ENCODE results near the gene CFAP126. TPM values are rescaled to one million over a fixed set of nuclear protein-coding genes. Genes with fewer than 3 reads are reported as not detected.
"Not testable (repeated sequence)": the region's sequence is repeated elsewhere in the genome, so short reads cannot be mapped to it uniquely, and the experiment has no call there.

The CFAP126 gene
- total and polyA plus RNA-seq, 2 donors = not detected

DNA sequence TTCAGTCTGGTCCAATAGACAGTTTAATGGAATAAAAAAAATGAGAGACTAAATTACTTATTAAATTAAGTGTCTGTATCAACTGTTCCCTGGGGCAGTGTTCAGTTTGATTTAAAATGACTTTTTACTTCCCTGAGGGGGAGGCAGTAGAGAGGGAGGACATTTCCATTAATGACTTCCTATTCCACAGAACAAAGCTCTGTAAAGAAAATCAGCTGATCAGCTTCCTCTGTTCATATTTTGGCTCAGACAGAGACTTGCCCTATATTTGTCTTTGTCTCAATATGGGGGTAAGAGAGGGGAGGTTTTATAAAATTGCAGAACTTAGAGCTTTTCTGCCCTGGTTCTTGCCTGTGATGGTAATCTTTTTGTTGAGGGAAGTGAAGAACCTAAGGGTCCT, 8.4 kb downstream of the CFAP126 start:
- Histone ChIP-seq H3K4me3 (ENCODE audit: low read depth, low read length) (no peak overlapping the region), H3K36me3 (ENCODE audit: insufficient read depth) (no peaks in the 10 kb centered on the region), H3K4me1 (ENCODE audit: insufficient read depth) (no peaks in the 10 kb centered on the region), H3K27ac (ENCODE audit: low read depth) (no peak overlapping the region)
- DNase-seq (ENCODE audit: extremely low spot score) = no peak

- Histone ChIP-seq H3K4me3 (ENCODE audit: low read depth, low read length) (no peak overlapping the region), H3K27ac (ENCODE audit: low read depth) (no peak overlapping the region), H3K4me1 (ENCODE audit: insufficient read depth) (no peaks in the 10 kb centered on the region), H3K36me3 (ENCODE audit: insufficient read depth) (no peaks in the 10 kb centered on the region)
- WGBS = 98% methylated on average over 8 of the region's 8 CpGs
- no peak for DNase-seq (ENCODE audit: extremely low spot score)
Measured at GRCh38 chr1:161357073-161357472, 10.6 kb downstream of the CFAP126 start.

GRCh38 chr1:161351482-161351881, 16.2 kb downstream of the CFAP126 start:
- Histone ChIP-seq H3K27ac (ENCODE audit: low read depth) (no peak overlapping the region), H3K4me1 (ENCODE audit: insufficient read depth) (no peaks in the 10 kb centered on the region), H3K4me3 (ENCODE audit: low read depth, low read length) (no peak overlapping the region), H3K36me3 (ENCODE audit: insufficient read depth) (no peaks in the 10 kb centered on the region)
- 59% methylated on average over 1 of the region's 1 CpG for WGBS
- no peak for DNase-seq (ENCODE audit: extremely low spot score)

- Histone ChIP-seq H3K4me3 (ENCODE audit: low read depth, low read length) (no peak overlapping the region), H3K36me3 (ENCODE audit: insufficient read depth) (no peaks in the 10 kb centered on the region), H3K27ac (ENCODE audit: low read depth) (no peak overlapping the region), H3K4me1 (ENCODE audit: insufficient read depth) (no peaks in the 10 kb centered on the region)
- 85% methylated on average over 1 of the region's 1 CpG for WGBS
- DNase-seq (ENCODE audit: extremely low spot score) = no peak
Measured at GRCh38 chr1:161350671-161351070, 17.0 kb downstream of the CFAP126 start.

DNA sequence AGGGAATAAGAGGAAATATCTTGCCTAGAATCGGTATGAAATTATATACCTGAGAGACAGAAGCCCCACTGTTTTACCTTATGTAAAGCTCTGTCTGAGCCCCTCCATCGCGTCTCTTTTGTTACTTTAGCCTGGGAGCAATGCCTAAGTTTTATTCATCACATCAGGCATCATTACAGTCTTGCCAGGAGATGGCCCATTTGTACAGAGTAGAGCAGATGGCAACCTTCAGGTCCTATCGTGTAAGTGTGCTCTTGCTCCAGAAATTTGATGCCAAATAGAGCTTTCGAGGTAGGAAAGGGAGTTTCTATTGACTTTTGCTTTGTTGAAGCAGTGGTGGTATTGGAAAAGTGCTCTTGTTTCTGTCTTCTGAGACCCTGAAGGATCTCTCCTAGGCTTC, 24.9 kb downstream of the CFAP126 start:
- peaks cover 3% of the 10 kb centered on the region for H3K36me3 ChIP-seq (ENCODE audit: insufficient read depth)
- H3K4me3 ChIP-seq (ENCODE audit: low read depth, low read length) = no peak overlapping the region
- 92% methylated on average over 5 of the region's 5 CpGs for WGBS
- no peaks in the 10 kb centered on the region for H3K4me1 ChIP-seq (ENCODE audit: insufficient read depth)
- DNase-seq (ENCODE audit: extremely low spot score) = no peak
- H3K27ac ChIP-seq (ENCODE audit: low read depth) = no peak overlapping the region

GRCh38 chr1:161342177-161342576, 25.5 kb downstream of the CFAP126 start:
- Histone ChIP-seq H3K27ac (ENCODE audit: low read depth) (no peak overlapping the region), H3K4me1 (ENCODE audit: insufficient read depth) (no peaks in the 10 kb centered on the region), H3K36me3 (ENCODE audit: insufficient read depth) (peaks cover 3% of the 10 kb centered on the region), H3K4me3 (ENCODE audit: low read depth, low read length) (no peak overlapping the region)
- no peak for DNase-seq (ENCODE audit: extremely low spot score)
- 100% methylated on average over 2 of the region's 2 CpGs for WGBS

GRCh38 chr1:161335796-161336195, 31.9 kb downstream of the CFAP126 start:
- no peaks in the 10 kb centered on the region for H3K36me3 ChIP-seq (ENCODE audit: insufficient read depth)
- DNase-seq (ENCODE audit: extremely low spot score) = no peak
- no peaks in the 10 kb centered on the region for H3K4me1 ChIP-seq (ENCODE audit: insufficient read depth)
- H3K27ac ChIP-seq (ENCODE audit: low read depth) = no peak overlapping the region
- H3K4me3 ChIP-seq (ENCODE audit: low read depth, low read length) = no peak overlapping the region
- 72% methylated on average over 3 of the region's 3 CpGs for WGBS

DNA sequence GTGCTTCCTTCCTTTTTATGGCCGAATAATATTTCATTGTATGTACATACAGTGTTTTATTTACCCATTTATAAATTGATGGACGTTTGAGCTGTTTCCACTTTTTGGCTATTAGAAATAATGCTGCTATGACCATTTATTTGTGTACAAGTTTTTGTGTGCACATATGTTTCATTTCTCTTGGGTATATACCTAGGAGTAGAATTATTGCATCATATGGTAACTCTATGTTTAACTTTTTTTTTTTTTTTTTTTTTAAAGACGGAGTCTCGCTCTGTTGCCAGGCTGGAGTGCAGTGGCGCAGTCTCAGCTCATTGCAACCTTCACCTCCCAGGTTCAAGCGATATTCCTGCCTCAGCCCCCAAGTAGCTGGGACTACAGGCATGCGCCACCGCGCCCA, 34.5 kb downstream of the CFAP126 start:
- Histone ChIP-seq H3K36me3 (ENCODE audit: insufficient read depth) (peaks cover 2% of the 10 kb centered on the region), H3K27ac (ENCODE audit: low read depth) (no peak overlapping the region), H3K4me3 (ENCODE audit: low read depth, low read length) (no peak overlapping the region), H3K4me1 (ENCODE audit: insufficient read depth) (no peaks in the 10 kb centered on the region)
- WGBS = 95% methylated on average over 9 of the region's 9 CpGs
- no peak for DNase-seq (ENCODE audit: extremely low spot score)

GRCh38 chr1:161330346-161330745, 37.3 kb downstream of the CFAP126 start:
- H3K4me1 ChIP-seq (ENCODE audit: insufficient read depth) = no peaks in the 10 kb centered on the region
- no peak overlapping the region for H3K27ac ChIP-seq (ENCODE audit: low read depth)
- DNase-seq (ENCODE audit: extremely low spot score) = no peak
- WGBS = 93% methylated on average over 4 of the region's 4 CpGs
- no peak overlapping the region for H3K4me3 ChIP-seq (ENCODE audit: low read depth, low read length)
- peaks cover 2% of the 10 kb centered on the region for H3K36me3 ChIP-seq (ENCODE audit: insufficient read depth)

- no peak overlapping the region for H3K4me3 ChIP-seq (ENCODE audit: low read depth, low read length)
- no peaks in the 10 kb centered on the region for H3K4me1 ChIP-seq (ENCODE audit: insufficient read depth)
- H3K36me3 ChIP-seq (ENCODE audit: insufficient read depth) = peaks cover 2% of the 10 kb centered on the region
- no peak overlapping the region for H3K27ac ChIP-seq (ENCODE audit: low read depth)
- DNase-seq (ENCODE audit: extremely low spot score) = no peak
- 75% methylated on average over 4 of the region's 4 CpGs for WGBS
Measured at GRCh38 chr1:161324020-161324419, 43.7 kb downstream of the CFAP126 start.

- not testable (repeated sequence) for H3K36me3 ChIP-seq (ENCODE audit: insufficient read depth); DNase-seq (ENCODE audit: extremely low spot score); H3K4me1 ChIP-seq (ENCODE audit: insufficient read depth); H3K4me3 ChIP-seq (ENCODE audit: low read depth, low read length); H3K27ac ChIP-seq (ENCODE audit: low read depth)
- WGBS = 70% methylated on average over 17 of the region's 17 CpGs
Measured at GRCh38 chr1:161315841-161316674, 51.6 kb downstream of the CFAP126 start.

Small RNA genes within 50 kb of the gene (small RNA-seq; reads per million reads assigned to genes)
- gene AL592295.2 (not detected), gene RNU6-481P (not detected)

Other genes with a start within 250 kb of the CFAP126 start
- 9.8 TPM for gene PFDN2, start 249.8 kb downstream of the CFAP126 start, total RNA-seq
- 108 TPM for gene PFDN2, start 249.8 kb downstream of the CFAP126 start, polyA plus RNA-seq
- gene NIT1, start 249.8 kb downstream of the CFAP126 start, total RNA-seq = 18.9 TPM
- gene NIT1, start 249.8 kb downstream of the CFAP126 start, polyA plus RNA-seq = 49.5 TPM
- gene DEDD, start 235.2 kb downstream of the CFAP126 start, total RNA-seq = 16.9 TPM
- gene DEDD, start 235.2 kb downstream of the CFAP126 start, polyA plus RNA-seq = 43.0 TPM
- 82.4 TPM for gene UFC1, start 213.9 kb downstream of the CFAP126 start, total RNA-seq
- 119 TPM for gene UFC1, start 213.9 kb downstream of the CFAP126 start, polyA plus RNA-seq
- gene USP21, start 208.4 kb downstream of the CFAP126 start, total RNA-seq = 12.5 TPM
- gene USP21, start 208.4 kb downstream of the CFAP126 start, polyA plus RNA-seq = 28.4 TPM
- gene PPOX, start 201.4 kb downstream of the CFAP126 start, total RNA-seq = 13.9 TPM
- gene PPOX, start 201.4 kb downstream of the CFAP126 start, polyA plus RNA-seq = 25.9 TPM
- 15.3 TPM for gene B4GALT3, start 190.4 kb downstream of the CFAP126 start, total RNA-seq
- gene B4GALT3, start 190.4 kb downstream of the CFAP126 start, polyA plus RNA-seq = 21.5 TPM
- 4.4 TPM for gene ADAMTS4, start 168.8 kb downstream of the CFAP126 start, total RNA-seq
- gene ADAMTS4, start 168.8 kb downstream of the CFAP126 start, polyA plus RNA-seq = 19.6 TPM
- 71.9 TPM for gene NDUFS2, start 165.5 kb downstream of the CFAP126 start, total RNA-seq
- 100 TPM for gene NDUFS2, start 165.5 kb downstream of the CFAP126 start, polyA plus RNA-seq
- gene FCER1G, start 152.6 kb downstream of the CFAP126 start, total RNA-seq = 15.9 TPM
- gene FCER1G, start 152.6 kb downstream of the CFAP126 start, polyA plus RNA-seq = 161 TPM
- gene APOA2, start 144.2 kb downstream of the CFAP126 start, total RNA-seq = not detected
- gene APOA2, start 144.2 kb downstream of the CFAP126 start, polyA plus RNA-seq = 5.4 TPM
- 6.0 TPM for gene TOMM40L, start 141.8 kb downstream of the CFAP126 start, total RNA-seq
- 14.3 TPM for gene TOMM40L, start 141.8 kb downstream of the CFAP126 start, polyA plus RNA-seq
- not detected for gene NR1I3, start 129.7 kb downstream of the CFAP126 start, total RNA-seq
- 0.27 TPM for gene NR1I3, start 129.7 kb downstream of the CFAP126 start, polyA plus RNA-seq
- 22.8 TPM for gene PCP4L1, start 109.1 kb downstream of the CFAP126 start, total RNA-seq
- gene PCP4L1, start 109.1 kb downstream of the CFAP126 start, polyA plus RNA-seq = 39.2 TPM
- 27.1 TPM for gene MPZ, start 57.9 kb downstream of the CFAP126 start, total RNA-seq
- 10.2 TPM for gene MPZ, start 57.9 kb downstream of the CFAP126 start, polyA plus RNA-seq
- 29.4 TPM for gene SDHC, start 53.5 kb downstream of the CFAP126 start, total RNA-seq
- 160 TPM for gene SDHC, start 53.5 kb downstream of the CFAP126 start, polyA plus RNA-seq
- 37.9 TPM for gene FCGR2A, start 137.6 kb upstream of the CFAP126 start, total RNA-seq
- gene FCGR2A, start 137.6 kb upstream of the CFAP126 start, polyA plus RNA-seq = 27.7 TPM
- gene HSPA6, start 156.7 kb upstream of the CFAP126 start, total RNA-seq = 1.2 TPM
- gene HSPA6, start 156.7 kb upstream of the CFAP126 start, polyA plus RNA-seq = 5.6 TPM
- 4.5 TPM for gene FCGR3A, start 181.9 kb upstream of the CFAP126 start, total RNA-seq
- gene FCGR3A, start 181.9 kb upstream of the CFAP126 start, polyA plus RNA-seq = 29.0 TPM

All from urinary bladder (tissue), 4 donors.